ENCODE data around the gene RAB37. TPM values are rescaled to one million over a fixed set of nuclear protein-coding genes. Genes with fewer than 3 reads are reported as not detected.

The RAB37 gene
- total RNA-seq, 1 donor from 2014 or later, result 0.82 TPM

DNA sequence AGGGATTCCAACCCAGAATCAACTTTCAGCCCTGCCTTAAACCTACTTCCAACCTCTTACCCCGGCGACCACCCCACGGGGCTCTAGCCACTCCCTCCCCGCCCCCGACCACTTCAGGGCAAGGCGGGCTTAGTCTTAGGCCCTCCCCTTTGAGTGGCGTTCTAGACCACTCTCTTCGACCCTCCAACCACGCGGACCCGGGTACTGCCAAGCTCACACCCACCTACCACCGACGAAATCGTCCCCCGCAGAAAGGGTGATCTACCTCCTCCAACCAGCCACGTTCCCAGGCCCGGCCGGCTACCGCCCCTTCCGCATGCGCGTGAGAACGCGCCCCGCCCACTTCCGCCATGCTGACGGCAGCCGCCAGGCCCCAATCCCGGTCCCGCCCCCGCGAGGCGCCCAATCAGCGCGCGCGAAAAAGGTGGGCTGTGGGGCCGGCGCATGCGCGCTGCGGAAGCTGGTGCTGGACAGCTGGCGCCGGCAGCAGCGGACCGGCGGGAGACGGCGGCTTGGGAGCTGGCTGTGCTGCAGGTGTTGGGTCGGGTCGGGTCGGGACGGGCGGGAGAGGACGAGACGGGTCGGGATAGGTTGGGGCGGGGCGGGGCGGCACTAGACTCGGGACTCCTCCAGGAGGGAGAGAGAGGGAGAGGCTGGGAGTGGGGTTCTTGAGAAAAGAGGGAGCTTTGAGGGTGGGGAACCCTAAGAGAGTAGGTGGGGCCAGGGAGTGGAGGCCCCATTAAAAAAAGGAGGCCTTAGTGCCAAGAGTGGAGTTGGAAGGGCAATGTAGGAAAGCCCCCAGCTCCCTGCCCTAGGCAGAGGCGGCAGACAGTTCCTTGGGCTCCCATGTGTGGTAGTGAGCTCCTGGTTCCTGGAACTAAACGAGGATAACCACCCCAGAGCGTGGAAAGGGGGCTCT, 39.2 kb downstream of the RAB37 start, which contains the start of gene NAT9:
TSS of gene NAT9 (minus strand) at position 302 of the 919 bp plus-strand sequence. CDS start 647 bp downstream, outside the sequence.
- DNase-seq (ENCODE audit: low spot score in 2 of 2), result peak; percentile 96 to 99
- no peak for FAIRE-seq

DNA sequence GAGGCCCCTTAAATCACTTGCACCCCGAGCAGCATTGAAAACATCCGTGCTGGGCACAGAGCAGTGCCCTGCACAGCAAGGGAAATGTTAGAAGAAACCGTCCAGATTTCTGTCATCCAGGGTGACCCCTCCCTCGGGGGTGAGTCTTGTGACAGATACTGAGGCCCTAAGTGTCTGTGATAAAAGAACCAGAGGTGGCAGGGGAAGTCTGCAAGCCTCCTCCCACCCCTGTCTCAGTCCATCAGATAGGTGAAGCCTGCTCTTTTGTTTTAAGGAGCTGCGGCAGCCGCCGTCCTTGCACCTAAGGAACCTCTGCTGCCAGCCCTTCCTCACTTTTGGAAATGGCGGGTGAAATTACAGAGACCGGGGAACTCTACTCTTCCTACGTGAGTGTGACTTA, 39.9 kb downstream of the RAB37 start:
- DNase-seq (ENCODE audit: low spot score in 2 of 2), result no peak
- no peak for FAIRE-seq

GRCh38 chr17:74777901-74778515, 41.0 kb downstream of the RAB37 start:
- DNase-seq (ENCODE audit: low spot score in 2 of 2) (no peak), FAIRE-seq (no peak)

- FAIRE-seq (no peak), DNase-seq (ENCODE audit: low spot score in 2 of 2) (no peak)
Measured at GRCh38 chr17:74778960-74779359, 41.9 kb downstream of the RAB37 start.

- FAIRE-seq, result no peak
- DNase-seq (ENCODE audit: low spot score in 2 of 2), result no peak
Measured at GRCh38 chr17:74779501-74779900, 42.4 kb downstream of the RAB37 start.

- FAIRE-seq (no peak), DNase-seq (ENCODE audit: low spot score in 2 of 2) (no peak)
Measured at GRCh38 chr17:74779948-74780400, 42.9 kb downstream of the RAB37 start.

DNA sequence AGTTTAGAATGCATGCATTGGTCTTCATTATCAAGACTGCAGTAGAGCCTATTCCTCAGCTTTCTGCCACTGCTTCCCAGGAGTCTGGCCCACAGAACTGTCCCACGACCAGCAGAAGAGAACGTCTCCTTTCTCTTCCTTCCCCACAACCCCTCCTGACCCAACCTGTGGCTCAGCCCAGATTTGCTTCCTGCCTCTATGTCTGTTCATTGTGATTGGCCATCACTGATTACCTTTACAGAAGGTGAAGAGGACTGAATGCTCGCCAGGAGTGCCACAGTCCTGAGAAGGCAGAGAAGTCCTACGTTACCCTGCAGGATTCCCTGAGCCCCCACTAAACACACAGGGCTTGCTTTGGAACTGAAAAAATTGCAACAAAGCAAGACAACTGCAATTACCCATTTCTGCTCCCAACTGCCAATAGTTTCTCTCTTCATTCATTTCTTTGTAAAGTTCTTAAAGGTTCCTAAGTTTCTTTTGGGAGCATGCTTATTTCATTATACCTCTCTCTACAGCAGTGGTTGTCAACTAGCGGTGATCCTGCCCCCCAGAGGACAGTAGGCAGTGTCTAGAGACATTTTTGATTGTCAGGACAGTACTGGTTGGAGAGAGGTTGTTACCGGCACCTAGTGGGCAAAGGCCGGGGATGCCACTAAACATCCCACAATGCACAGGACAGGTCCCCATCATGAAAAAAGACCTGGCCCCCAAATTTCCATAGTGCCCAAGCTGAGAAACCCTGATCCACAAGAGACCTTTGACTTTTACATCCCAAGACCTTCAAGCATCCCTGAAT, 43.6 kb downstream of the RAB37 start:
- no peak for DNase-seq (ENCODE audit: low spot score in 2 of 2)
- no peak for FAIRE-seq

- no peak for FAIRE-seq
- DNase-seq (ENCODE audit: low spot score in 2 of 2), result no peak
Measured at GRCh38 chr17:74782571-74782970, 45.5 kb downstream of the RAB37 start.

DNA sequence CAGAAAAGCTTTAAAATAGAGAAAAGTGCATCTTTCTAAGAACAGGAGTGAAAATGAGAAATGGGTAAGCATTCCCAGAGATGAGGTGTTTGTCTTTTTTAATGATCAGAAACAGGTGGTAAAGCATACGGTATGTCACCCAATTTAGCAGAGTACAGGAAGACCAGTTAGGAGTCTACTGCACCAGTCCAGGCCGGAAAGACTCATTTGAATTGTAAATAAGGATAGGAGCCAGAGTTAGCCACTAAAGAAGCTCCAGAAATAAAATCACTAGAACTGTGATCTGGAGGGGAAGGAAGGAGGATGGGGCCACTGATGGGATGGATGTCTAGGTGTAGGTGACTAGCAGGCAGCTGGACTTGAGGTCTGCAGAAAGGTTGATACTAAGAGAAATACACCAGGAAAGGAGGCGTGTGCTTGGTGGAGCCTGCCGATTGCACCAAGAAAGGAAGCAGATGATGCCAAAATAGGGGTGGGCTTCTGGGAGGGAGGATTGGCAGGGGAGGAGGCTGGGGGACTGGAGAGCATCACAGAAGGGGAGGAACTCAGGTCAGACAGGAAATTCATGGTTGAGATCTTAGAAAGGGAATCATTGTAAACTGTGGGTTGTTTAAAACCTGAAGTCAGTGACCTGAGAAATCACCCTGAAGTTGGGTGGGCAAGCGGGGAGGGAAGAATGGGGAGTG, 47.2 kb downstream of the RAB37 start:
- FAIRE-seq (no peak), DNase-seq (ENCODE audit: low spot score in 2 of 2) (no peak)

- DNase-seq (ENCODE audit: low spot score in 2 of 2) (no peak), FAIRE-seq (no peak)
Measured at GRCh38 chr17:74785096-74785980, 48.3 kb downstream of the RAB37 start.

DNA sequence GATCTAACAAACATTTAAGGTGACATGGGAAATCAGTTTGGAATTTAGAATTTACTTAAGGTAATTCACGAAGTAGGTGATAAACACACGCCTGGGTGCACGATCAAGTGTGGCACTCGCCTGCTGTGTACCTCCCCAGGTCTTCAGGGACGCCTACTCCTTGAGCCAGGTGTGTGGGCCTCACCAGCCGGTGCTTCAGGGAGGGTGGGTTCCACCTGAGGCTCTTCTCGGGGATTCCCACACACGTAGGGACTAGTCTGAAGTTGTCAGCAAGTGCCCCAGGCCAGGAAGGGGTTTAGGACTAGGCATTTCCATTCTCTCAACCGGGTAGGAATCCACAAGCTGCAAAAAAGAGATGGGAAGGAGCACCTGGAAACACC, 48.9 kb downstream of the RAB37 start:
- no peak for FAIRE-seq

DNA sequence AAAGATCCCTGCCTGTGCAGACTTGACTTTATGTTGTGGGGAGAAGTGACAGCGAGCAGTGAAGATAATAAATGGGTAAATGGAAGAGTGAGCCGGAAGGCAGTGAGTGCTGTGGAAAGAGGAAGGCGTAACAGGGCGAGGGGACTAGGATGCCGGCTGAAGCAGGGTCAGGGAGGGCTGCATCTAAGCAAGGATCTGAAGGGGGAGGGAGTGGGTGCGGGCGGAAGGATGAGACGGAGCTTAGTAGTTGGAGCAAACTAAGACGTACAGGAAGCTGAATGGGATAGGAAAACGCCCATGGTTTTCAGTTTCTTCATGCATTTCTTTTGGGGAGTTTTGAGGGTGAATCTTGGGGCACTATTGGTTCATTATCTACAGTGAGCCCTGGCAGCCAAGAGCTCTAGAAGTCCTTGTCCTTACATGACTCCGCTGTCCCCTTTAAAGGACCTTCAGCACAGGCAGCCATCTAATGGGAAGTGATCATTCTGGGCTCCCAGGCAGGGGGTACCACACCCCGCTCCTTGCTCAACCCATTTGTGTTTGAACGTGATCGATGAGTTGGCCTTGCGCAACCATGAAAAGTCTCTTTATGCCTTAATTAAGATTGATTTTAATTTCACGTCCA, 49.5 kb downstream of the RAB37 start:
- FAIRE-seq (no peak), DNase-seq (ENCODE audit: low spot score in 2 of 2) (no peak)

More for the DNA sequence above, 48.9 kb downstream of the RAB37 start:
- DNase-seq (ENCODE audit: low spot score in 2 of 2), result no peak

GRCh38 chr17:74790161-74791058, 53.4 kb downstream of the RAB37 start:
- no peak for FAIRE-seq
- DNase-seq (ENCODE audit: low spot score in 2 of 2), result no peak

DNA sequence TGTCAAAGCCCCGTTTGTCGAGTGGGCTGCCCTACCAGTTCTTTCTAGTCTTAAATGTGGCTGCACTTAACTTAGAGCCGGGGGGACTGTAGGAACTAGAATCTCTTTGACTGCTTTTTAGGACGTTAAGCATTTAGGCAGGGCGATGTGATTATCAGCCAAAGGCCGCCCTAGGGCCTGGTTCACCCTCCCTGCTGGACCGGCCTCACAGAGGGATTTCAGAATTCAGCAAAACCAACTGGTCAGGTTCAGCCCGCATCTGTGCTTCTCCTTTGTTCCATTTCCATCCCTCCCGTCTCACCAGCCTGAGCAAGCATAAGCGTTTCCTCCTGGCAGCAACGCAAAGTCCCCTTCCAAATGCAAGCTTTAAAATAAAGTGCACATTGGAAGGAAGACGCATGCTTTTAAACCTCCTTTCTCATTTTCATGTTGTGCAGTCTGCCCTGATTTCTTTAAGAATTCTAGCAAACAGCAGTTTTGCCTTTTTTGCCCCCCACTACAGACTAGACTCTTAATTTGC, 55.6 kb downstream of the RAB37 start:
- DNase-seq (ENCODE audit: low spot score in 2 of 2) (no peak), FAIRE-seq (no peak)

DNA sequence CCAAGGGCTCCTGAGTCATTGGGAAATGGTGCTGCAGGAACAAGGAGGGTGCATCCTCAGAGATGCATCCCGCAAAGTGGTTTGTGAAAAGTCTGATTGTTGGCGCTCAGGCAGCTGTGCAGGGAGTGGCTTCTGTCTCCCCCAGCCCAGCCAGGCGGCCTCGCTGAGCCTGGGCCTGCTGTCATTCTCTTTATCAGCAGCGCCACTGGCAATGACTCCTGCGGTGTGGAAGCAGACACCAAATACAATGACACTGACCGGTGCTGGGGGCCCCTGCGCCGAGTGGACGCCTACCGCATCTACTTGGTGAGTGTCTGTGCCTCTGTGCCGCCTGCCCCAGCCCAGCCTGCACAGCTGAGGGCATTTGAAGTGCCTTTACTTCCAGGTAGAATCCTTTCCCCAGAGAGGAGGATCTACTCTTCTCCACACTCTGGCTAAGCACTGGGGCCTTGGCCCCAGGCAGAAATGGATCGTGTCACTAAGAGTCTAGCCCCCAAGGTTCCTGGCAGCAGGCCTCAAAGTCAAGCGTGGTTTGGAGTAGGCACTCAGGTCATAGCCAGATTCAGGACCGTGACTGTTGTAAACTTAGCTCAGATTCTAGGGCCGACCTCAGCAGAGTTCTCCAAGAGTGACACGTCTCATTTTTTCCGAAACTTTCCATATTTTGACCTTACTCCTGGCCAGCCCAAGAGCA, 58.4 kb downstream of the RAB37 start:
- no peak for FAIRE-seq
- no peak for DNase-seq (ENCODE audit: low spot score in 2 of 2)

GRCh38 chr17:74796211-74796610, 59.2 kb downstream of the RAB37 start:
- FAIRE-seq, result no peak
- no peak for DNase-seq (ENCODE audit: low spot score in 2 of 2)

- FAIRE-seq, result no peak
Measured at GRCh38 chr17:74796866-74797265, 59.8 kb downstream of the RAB37 start.

More at GRCh38 chr17:74796866-74797265, 59.8 kb downstream of the RAB37 start:
- DNase-seq (ENCODE audit: low spot score in 2 of 2), result no peak

Data from frontal cortex (tissue), 4 donors.